GM10266 (cell line): ENCODE measurements around the gene MCRS1.

Experiments used
- DNase-seq: peaks from one replicate; pipeline ENCODE4 v3.0.0; 2012; ENCODE audit errors: extremely low spot score
- CTCF ChIP-seq: IDR thresholded peaks from 2 replicates; pipeline ENCODE4 v1.5.1; 2012; ENCODE audit warnings: mild to moderate bottlenecking, low read depth; ENCODE audit not compliant: control insufficient read depth, insufficient read depth; ENCODE audit errors: missing control alignments

Gene MCRS1

GRCh38 chr12:49558526-49558925 lies 9.4 kb downstream of the MCRS1 start:
- no peak for TF ChIP-seq CTCF
- no peak for DNase-seq

GRCh38 chr12:49557917-49558215 lies 10.1 kb downstream of the MCRS1 start:
- peak; percentile 7 for TF ChIP-seq CTCF
- no peak for DNase-seq

GRCh38 chr12:49557187-49557916 lies 10.6 kb downstream of the MCRS1 start:
- TF ChIP-seq CTCF, result no peak
- no peak for DNase-seq

GRCh38 chr12:49556391-49557186 lies 11.4 kb downstream of the MCRS1 start:
- no peak for DNase-seq
- no peak for TF ChIP-seq CTCF

- TF ChIP-seq CTCF, result no peak
- no peak for DNase-seq
Measured at GRCh38 chr12:49555631-49556390, 12.1 kb downstream of the MCRS1 start.

GRCh38 chr12:49554266-49554665 lies 13.7 kb downstream of the MCRS1 start:
- no peak for TF ChIP-seq CTCF
- no peak for DNase-seq
